AML-193 (cell line): ENCODE results near the gene ZNF700.
"Not testable (repeated sequence)": the region's sequence is repeated elsewhere in the genome, so short reads cannot be mapped to it uniquely, and the experiment has no call there.

Source experiments
- DNase-seq, 2 experiments: peaks; one replicate each; lab custom pipeline; 2025; lab: John Stamatoyannopoulos, UW

ZNF700 gene

GRCh38 chr19:11941361-11941887, 16.5 kb downstream of the ZNF700 start:
- DNase-seq: not testable (repeated sequence)

GRCh38 chr19:11942008-11942842, 17.3 kb downstream of the ZNF700 start:
- DNase-seq: no peak

GRCh38 chr19:11942843-11943108, 17.9 kb downstream of the ZNF700 start:
- DNase-seq: no peak

- no peak for DNase-seq
These were observed 19.7 kb downstream of the ZNF700 start for GRCh38 chr19:11944656-11945055.

GRCh38 chr19:11948646-11949045, 23.7 kb downstream of the ZNF700 start:
- no peak for DNase-seq

- DNase-seq: no peak
These were observed 24.3 kb downstream of the ZNF700 start for GRCh38 chr19:11949201-11949600.

- not testable (repeated sequence) for DNase-seq
These were observed 24.7 kb downstream of the ZNF700 start for GRCh38 chr19:11949614-11950080.

GRCh38 chr19:11950312-11950711, 25.4 kb downstream of the ZNF700 start:
- no peak for DNase-seq

- DNase-seq: peak; percentile 54 to 71
These were observed 38.9 kb downstream of the ZNF700 start for GRCh38 chr19:11963566-11964355.

GRCh38 chr19:11964496-11964857, 39.6 kb downstream of the ZNF700 start:
- DNase-seq: no peak

GRCh38 chr19:11964858-11965645, 40.1 kb downstream of the ZNF700 start, which contains the start of gene ZNF763:
ZNF763 (plus strand) TSS chr19:11965040; CDS start chr19:11965209, 169 bp downstream.
- DNase-seq: peak; percentile 90

GRCh38 chr19:11970174-11970573, 45.3 kb downstream of the ZNF700 start:
- no peak for DNase-seq

- peak; percentile 66 to 75 for DNase-seq
These were observed 46.1 kb downstream of the ZNF700 start for GRCh38 chr19:11971041-11971440.

- DNase-seq: no peak
These were observed 48.3 kb downstream of the ZNF700 start for GRCh38 chr19:11973019-11973810.

GRCh38 chr19:11978492-11979100, 53.7 kb downstream of the ZNF700 start:
- DNase-seq: no peak

- DNase-seq: no peak
These were observed 54.6 kb downstream of the ZNF700 start for GRCh38 chr19:11979527-11979926.

- DNase-seq: no peak
These were observed 57.6 kb downstream of the ZNF700 start for GRCh38 chr19:11982526-11982925.

- DNase-seq: no peak
These were observed 60.1 kb downstream of the ZNF700 start for GRCh38 chr19:11984986-11985385.

- no peak for DNase-seq
These were observed 61.8 kb downstream of the ZNF700 start for GRCh38 chr19:11986754-11987153.

GRCh38 chr19:11987405-11988281, 62.7 kb downstream of the ZNF700 start:
- peak; percentile 96 to 97 for DNase-seq
